Spleen (tissue), 7 donors: Measurements from ENCODE around the gene PPP1R18.

Experiments
- CTCF ChIP-seq, 11 experiments: fragments of 200-600 bp in 7 of 11; fragments of 450-650 bp in 4 of 11; sonication (generic) in 4 of 11; IDR thresholded peaks in 8 of 11; conservative IDR thresholded peaks in 3 of 11; 1 replicate in 7 of 11; 2 replicates in 4 of 11; pipeline versions ENCODE4 v1.4.0 to v1.8.0; 2016 to 2021; ENCODE audit warnings: antibody characterized with exemption in 11 of 11, inconsistent platforms in 4 of 11, mild to moderate bottlenecking in 1 of 11
- POLR2AphosphoS5 ChIP-seq, 3 donors: sonication (generic); formaldehyde crosslinking; IDR thresholded peaks; one replicate each; pipeline ENCODE4 v1.5.1; 2017; ENCODE audit warnings: antibody characterized with exemption in 3 of 3
- donor health status: DM: no; HTN: no; CAD: no; lungs with moderate emphysema.
- donor health status: DM: no; HTN: no; CAD: no.
- donor health status: DM: no; HTN: no; CAD: no.

GRCh38 chr6:30703011-30703410 is 16.6 kb upstream of the PPP1R18 start:
- TF ChIP-seq CTCF (IDR thresholded peaks at IDR 0.05 in 8 of 11, conservative IDR thresholded peaks at IDR 0.05 in 3 of 11) (no peak), POLR2AphosphoS5 (IDR thresholded peaks at IDR 0.05) (peak in 1 of 3 donors; percentile 54)
